Endothelial cell of umbilical vein (primary cell): ENCODE data around the gene HOXA2. TPM values are rescaled to one million over a fixed set of nuclear protein-coding genes. Genes with fewer than 3 reads are reported as not detected.

Experiments
- BruUV-seq: library from RNA; stranded (reverse); fragments of 400-500 nt; replicated peaks from 2 replicates; lab custom pipeline; 2021; lab: Mats Ljungman, UMichigan
- CTCF ChIA-PET: fragments of 300-600, 350-600 bp; sonication (Branson Sonifier 250); formaldehyde crosslinking; loops from one replicate; lab custom pipeline; 2021; ENCODE audit warnings: antibody characterized with exemption, inconsistent platforms; lab: Charles Lee
- POLR2A ChIA-PET: fragments of 300-600, 350-600 bp; sonication (Branson Sonifier 250); formaldehyde crosslinking; loops from one replicate; lab custom pipeline; 2021; ENCODE audit warnings: antibody characterized with exemption, inconsistent platforms; lab: Charles Lee
- DNase-seq: peaks from one replicate; pipeline ENCODE4 v3.0.0-alpha.2; 2011; ENCODE audit warnings: low read depth, low spot score
- FAIRE-seq: peaks from 2 replicates; lab custom pipeline; 2011; peaks lifted over from hg19 to GRCh38; lab: Jason Lieb, UNC
- H2AFZ ChIP-seq: 2 replicates; pipeline ENCODE4 v1.6.0; 2012; ENCODE audit warnings: low read depth, low read length, control low read depth, inconsistent platforms
- H3K27ac ChIP-seq: 2 replicates; pipeline ENCODE4 v1.5.1; 2011; ENCODE audit warnings: low read depth, mild to moderate bottlenecking, control low read depth, low read length, moderate library complexity; ENCODE audit not compliant: insufficient read depth
- H3K27me3 ChIP-seq, 2 experiments: 2 replicates each; pipeline versions ENCODE4 v1.6.0 to v1.6.1; 2011; ENCODE audit warnings: low read length in 2 of 2, mixed read lengths in 1 of 2; ENCODE audit not compliant: control insufficient read depth in 2 of 2, insufficient read depth in 2 of 2
- H3K36me3 ChIP-seq, 2 experiments: 2 replicates in 1 of 2; 3 replicates in 1 of 2; pipeline ENCODE4 v1.5.1; 2011; ENCODE audit warnings: low read length in 2 of 2, mild to moderate bottlenecking in 1 of 2, moderate library complexity in 1 of 2; ENCODE audit not compliant: control insufficient read depth in 2 of 2, insufficient read depth in 2 of 2; ENCODE audit errors: extremely low read depth in 1 of 2
- H3K4me1 ChIP-seq: 3 replicates; pipeline ENCODE4 v1.5.1; 2011; ENCODE audit warnings: mild to moderate bottlenecking, low read length; ENCODE audit not compliant: control insufficient read depth, insufficient read depth; ENCODE audit errors: extremely low read depth
- H3K4me2 ChIP-seq: 2 replicates; pipeline ENCODE4 v1.6.1; 2011; ENCODE audit warnings: low read length, control low read depth, mixed read lengths; ENCODE audit not compliant: insufficient read depth
- H3K4me3 ChIP-seq, 3 experiments: fragments of 200-600 bp in 1 of 3; sonication (generic), shearing (Covaris generic) in 1 of 3; replicated peaks in 1 of 3; 2 replicates each; pipeline ENCODE4 v1.5.1; 2011 to 2016; ENCODE audit warnings: control low read depth in 3 of 3, low read length in 3 of 3, mild to moderate bottlenecking in 2 of 3, inconsistent platforms in 1 of 3, low read depth in 1 of 3, moderate library complexity in 1 of 3; ENCODE audit not compliant: insufficient read depth in 1 of 3
- H3K79me2 ChIP-seq: 2 replicates; pipeline ENCODE4 v1.6.0; 2012; ENCODE audit warnings: low read length, inconsistent platforms; ENCODE audit not compliant: control insufficient read depth, insufficient read depth
- H3K9ac ChIP-seq: replicated peaks from 2 replicates; pipeline ENCODE3; 2011; ENCODE audit warnings: low read length, control low read depth; ENCODE audit not compliant: insufficient read depth; ENCODE audit errors: extremely low read depth
- H3K9me1 ChIP-seq: replicated peaks from 3 replicates; pipeline ENCODE4 v1.6.0; 2011; ENCODE audit warnings: mild to moderate bottlenecking, low read length; ENCODE audit not compliant: control insufficient read depth, insufficient read depth; ENCODE audit errors: extremely low read depth
- H3K9me3 ChIP-seq: replicated peaks from 2 replicates; pipeline ENCODE4 v1.5.1; 2012; ENCODE audit warnings: low read length, inconsistent platforms; ENCODE audit not compliant: control insufficient read depth, insufficient read depth
- H4K20me1 ChIP-seq: replicated peaks from 2 replicates; pipeline ENCODE3; 2011; ENCODE audit warnings: mild to moderate bottlenecking, low read length; ENCODE audit not compliant: control insufficient read depth, insufficient read depth; ENCODE audit errors: extremely low read depth
- CTCF ChIP-seq, 2 donors: IDR thresholded peaks; 1 replicate in 1 of 2; 2 replicates in 1 of 2; pipeline ENCODE4 v1.5.1; 2011; ENCODE audit warnings: low read length in 2 of 2, mild to moderate bottlenecking in 2 of 2, moderate library complexity in 2 of 2, control low read depth in 1 of 2, inconsistent platforms in 1 of 2, low read depth in 1 of 2; ENCODE audit not compliant: insufficient read depth in 1 of 2; ENCODE audit errors: extremely low read depth in 1 of 2
- FOS ChIP-seq: IDR thresholded peaks from 2 replicates; pipeline ENCODE4 v1.6.1; 2011; ENCODE audit warnings: mild to moderate bottlenecking, low read length, moderate library complexity, borderline replicate concordance; ENCODE audit not compliant: insufficient read depth
- GATA2 ChIP-seq: IDR thresholded peaks from 2 replicates; pipeline ENCODE4 v1.7.0; 2011; ENCODE audit warnings: low read depth, mild to moderate bottlenecking, moderate library complexity, mixed read lengths, low read length; ENCODE audit not compliant: insufficient read length, insufficient read depth
- JUN ChIP-seq: IDR thresholded peaks from 2 replicates; pipeline ENCODE4 v1.6.1; 2011; ENCODE audit warnings: borderline replicate concordance, low read depth; ENCODE audit not compliant: insufficient read length, insufficient read depth
- MAX ChIP-seq: IDR thresholded peaks from 2 replicates; pipeline ENCODE4 v1.6.1; 2011; ENCODE audit not compliant: insufficient read depth, insufficient read length
- MYC ChIP-seq: IDR thresholded peaks from one replicate; pipeline ENCODE4 v1.6.1; 2011; ENCODE audit warnings: mild to moderate bottlenecking, low read depth, low read length
- POLR2A ChIP-seq: IDR thresholded peaks from 2 replicates; pipeline ENCODE4 v1.6.1; 2012; ENCODE audit warnings: low read depth, mild to moderate bottlenecking, control low read depth, low read length
- POLR2AphosphoS5 ChIP-seq: IDR thresholded peaks from 2 replicates; pipeline ENCODE4 v1.6.1; 2012; ENCODE audit warnings: low read depth, mild to moderate bottlenecking, control low read depth, low read length, moderate library complexity; ENCODE audit not compliant: insufficient read depth
- dilution Hi-C: fragments of 300-500 bp; cut with MboI; formaldehyde crosslinking; loops from one replicate; pipeline ENCODE4 v1.15.0; 2019; ENCODE audit warnings: low sequenced_read_pairs; ENCODE audit not compliant: extremely low pct_ligation_motif_present
- intact Hi-C: fragments of 100-400 bp; cut with micrococcal nuclease; formaldehyde crosslinking; loops from one replicate; pipeline ENCODE4 v1.10.0; 2022
- polyA plus RNA-seq, 4 experiments: library from polyadenylated mRNA; depleted of rRNA in 3 of 4; stranded (reverse) in 3 of 4; unstranded in 1 of 4; fragments of >200 nt; gene quantifications; 2 replicates each; pipeline versions ENCODE4 v1.2.1 to v1.2.3, GENCODE V29; 2011 to 2012; ENCODE audit warnings: missing spikeins in 1 of 4
- total RNA-seq: library from RNA; stranded (reverse); gene quantifications from 2 replicates; pipeline ENCODE4 v1.2.3, GENCODE V29; 2021

The HOXA2 gene
- total and polyA plus RNA-seq, 2 donors (not counting 3 experiments of a cell fraction or from before 2014, with no cell fraction given), result 1.6 to 2.3 TPM

- peak; percentile 70 for FAIRE-seq
- H3K9ac ChIP-seq, result peak overlapping the region; percentile 25
- peak; percentile 72 for DNase-seq
- H3K4me2 ChIP-seq, result peak overlapping the region; percentile 6
- peaks cover 93% of the 10 kb centered on the region for H3K4me1 ChIP-seq
- H4K20me1 ChIP-seq, result no peaks in the 10 kb centered on the region
- H3K9me1 ChIP-seq, result no peaks in the 10 kb centered on the region
- H3K79me2 ChIP-seq, result peaks cover 74% of the 10 kb centered on the region
- H2AFZ ChIP-seq, result no peak overlapping the region
- CTCF ChIA-PET, result interaction anchor here (0.6 to 5.4 kb wide), 7 partner anchors 10 to 254 kb away, joined by 3 to 70 read pairs (median 8); partner anchors contain the start of genes HOXA1 and HOXA4
- BruUV-seq, result no TSS peak
- no peaks in the 10 kb centered on the region for H3K9me3 ChIP-seq
- H3K36me3 ChIP-seq, result peaks cover 0 to 5% of the 10 kb centered on the region in 2 experiments
- peak overlapping the region in 1 of 3 experiments; percentile 11 for H3K4me3 ChIP-seq
- POLR2A ChIA-PET, result interaction anchor here (1.0 to 1.4 kb wide), 3 partner anchors 9 to 12 kb away, joined by 3 to 4 read pairs (median 3); no protein-coding TSS in a partner anchor
- TF ChIP-seq JUN (no peak), MYC (no peak), FOS (peak; percentile 25), MAX (no peak), CTCF (IDR thresholded peaks at IDR 0.05; ENCODE audit: extremely low read depth in 1 of 2, insufficient read depth in 1 of 2, low read depth in 1 of 2, low read length in 2 of 2) (peak in 1 of 2 donors; percentile 8), POLR2AphosphoS5 (peak; percentile 40), GATA2 (no peak), POLR2A (peak; percentile 44)
- no peaks in the 10 kb centered on the region for H3K27me3 ChIP-seq
- dilution Hi-C loops (no loop called here), intact Hi-C loops (loop anchor here (5.0 kb wide), 1 partner anchor 906 kb away; the partner anchor contains the start of genes CBX3 and HNRNPA2B1)
- peak overlapping the region; percentile 88 for H3K27ac ChIP-seq
Observed at GRCh38 chr7:27108390-27109127, 6.1 kb upstream of the HOXA2 start.
